ENCODE data around the gene TNS3. TPM values are rescaled to one million over a fixed set of nuclear protein-coding genes. Genes with fewer than 3 reads are reported as not detected.
"Not testable (repeated sequence)": the region's sequence is repeated elsewhere in the genome, so short reads cannot be mapped to it uniquely, and the experiment has no call there.

TNS3 gene
- total RNA-seq, 2 donors from 2014 or later = 0.50 TPM; not detected in 1

GRCh38 chr7:47542051-47542450 lies 39.9 kb downstream of the TNS3 start:
- no peaks in the 10 kb centered on the region for H3K4me1 Mint-ChIP-seq (ENCODE audit: low read depth in 2 of 2)
- H3K36me3 Mint-ChIP-seq = no peaks in the 10 kb centered on the region
- H3K9me3 Mint-ChIP-seq = no peaks in the 10 kb centered on the region
- H3K27me3 Mint-ChIP-seq = peaks cover 9 to 10% of the 10 kb centered on the region in 2 donors
- no peak overlapping the region for H3K27ac Mint-ChIP-seq
- no peak for ATAC-seq
- DNase-seq (ENCODE audit: low spot score) = no peak
- no peak overlapping the region for H3K4me3 Mint-ChIP-seq

- H3K9me3 Mint-ChIP-seq; H3K36me3 Mint-ChIP-seq; DNase-seq (ENCODE audit: low spot score); ATAC-seq; H3K27ac Mint-ChIP-seq; H3K4me3 Mint-ChIP-seq; H3K4me1 Mint-ChIP-seq (ENCODE audit: low read depth in 2 of 2); H3K27me3 Mint-ChIP-seq: not testable (repeated sequence)
Measured at GRCh38 chr7:47541485-47541884, 40.4 kb downstream of the TNS3 start.

DNA sequence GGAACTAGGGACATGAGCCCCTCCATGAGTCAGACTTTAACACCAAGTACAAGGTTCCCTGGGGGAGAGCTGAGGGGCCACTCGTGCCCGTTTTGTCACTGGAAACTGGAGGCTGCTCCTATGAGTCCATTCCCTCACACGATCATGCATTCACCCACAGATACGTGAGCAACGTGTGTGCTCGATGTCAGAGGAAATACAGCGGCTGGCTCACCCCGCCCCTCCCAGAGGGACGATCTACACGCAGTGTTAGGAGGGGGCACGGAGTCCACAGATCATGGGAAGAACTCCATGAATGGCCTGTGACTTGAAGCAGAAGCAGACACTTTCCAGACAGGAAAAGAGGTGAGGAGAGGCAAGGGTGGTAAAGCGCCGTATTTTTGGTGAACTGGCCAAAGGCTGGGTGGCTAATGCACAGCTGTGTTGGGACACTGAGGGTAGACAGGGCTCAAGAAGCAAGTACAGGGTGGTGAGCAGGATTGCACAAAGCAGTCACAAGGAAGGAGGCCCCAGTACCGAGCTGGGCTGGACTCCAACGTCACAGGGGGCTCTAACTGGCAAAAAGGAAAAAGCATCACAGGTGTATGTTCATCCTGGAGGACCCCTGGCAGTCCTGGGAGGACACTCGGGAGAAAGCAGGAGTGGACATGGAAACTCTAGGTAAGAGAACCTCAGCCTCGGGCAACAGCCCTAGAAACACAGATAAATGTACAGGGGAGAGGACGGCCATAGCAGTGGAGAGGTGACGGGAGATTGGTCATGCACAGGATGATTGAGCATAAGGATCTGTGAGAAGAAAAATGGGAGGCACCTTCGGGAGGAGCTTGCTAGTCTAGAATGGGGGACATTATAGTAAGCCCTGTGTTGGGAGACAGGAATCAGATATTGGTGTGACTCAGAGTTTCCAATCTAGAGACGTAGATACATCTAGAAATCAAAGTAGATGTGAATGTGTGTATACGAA lies 41.2 kb downstream of the TNS3 start:
- ATAC-seq (no peak), DNase-seq (ENCODE audit: low spot score) (no peak)
- Mint-ChIP-seq H3K27ac (no peak overlapping the region), H3K36me3 (no peaks in the 10 kb centered on the region), H3K9me3 (no peaks in the 10 kb centered on the region), H3K27me3 (peaks cover 9 to 10% of the 10 kb centered on the region in 2 donors), H3K4me1 (ENCODE audit: low read depth in 2 of 2) (no peaks in the 10 kb centered on the region), H3K4me3 (no peak overlapping the region)

- H3K9me3 Mint-ChIP-seq = no peaks in the 10 kb centered on the region
- ATAC-seq = no peak
- H3K27ac Mint-ChIP-seq = no peak overlapping the region
Measured at GRCh38 chr7:47540053-47540386, 41.9 kb downstream of the TNS3 start.

GRCh38 chr7:47539398-47540052 lies 42.4 kb downstream of the TNS3 start:
- H3K27me3 Mint-ChIP-seq = peaks cover 9 to 10% of the 10 kb centered on the region in 2 donors
- ATAC-seq (no peak), DNase-seq (ENCODE audit: low spot score) (no peak)
- H3K4me1 Mint-ChIP-seq (ENCODE audit: low read depth in 2 of 2) = no peaks in the 10 kb centered on the region
- no peak overlapping the region for H3K27ac Mint-ChIP-seq
- no peak overlapping the region for H3K4me3 Mint-ChIP-seq
- no peaks in the 10 kb centered on the region for H3K9me3 Mint-ChIP-seq
- H3K36me3 Mint-ChIP-seq = no peaks in the 10 kb centered on the region

More at GRCh38 chr7:47540053-47540386, 41.9 kb downstream of the TNS3 start:
- peaks cover 9 to 10% of the 10 kb centered on the region in 2 donors for H3K27me3 Mint-ChIP-seq
- DNase-seq (ENCODE audit: low spot score) = no peak
- no peaks in the 10 kb centered on the region for H3K4me1 Mint-ChIP-seq (ENCODE audit: low read depth in 2 of 2)
- no peak overlapping the region for H3K4me3 Mint-ChIP-seq
- H3K36me3 Mint-ChIP-seq = no peaks in the 10 kb centered on the region

GRCh38 chr7:47538846-47539311 lies 43.0 kb downstream of the TNS3 start:
- peaks cover 9 to 10% of the 10 kb centered on the region in 2 donors for H3K27me3 Mint-ChIP-seq
- no peaks in the 10 kb centered on the region for H3K9me3 Mint-ChIP-seq
- H3K36me3 Mint-ChIP-seq = no peaks in the 10 kb centered on the region
- no peak overlapping the region for H3K27ac Mint-ChIP-seq
- DNase-seq (ENCODE audit: low spot score) (no peak), ATAC-seq (no peak)
- no peak overlapping the region for H3K4me3 Mint-ChIP-seq
- H3K4me1 Mint-ChIP-seq (ENCODE audit: low read depth in 2 of 2) = no peaks in the 10 kb centered on the region

- ATAC-seq (no peak), DNase-seq (ENCODE audit: low spot score) (no peak)
- H3K36me3 Mint-ChIP-seq = no peaks in the 10 kb centered on the region
- H3K27ac Mint-ChIP-seq = no peak overlapping the region
- H3K4me1 Mint-ChIP-seq (ENCODE audit: low read depth in 2 of 2) = no peaks in the 10 kb centered on the region
- no peaks in the 10 kb centered on the region for H3K9me3 Mint-ChIP-seq
- peaks cover 9 to 10% of the 10 kb centered on the region in 2 donors for H3K27me3 Mint-ChIP-seq
- H3K4me3 Mint-ChIP-seq = no peak overlapping the region
Measured at GRCh38 chr7:47537716-47538675, 43.9 kb downstream of the TNS3 start.

DNA sequence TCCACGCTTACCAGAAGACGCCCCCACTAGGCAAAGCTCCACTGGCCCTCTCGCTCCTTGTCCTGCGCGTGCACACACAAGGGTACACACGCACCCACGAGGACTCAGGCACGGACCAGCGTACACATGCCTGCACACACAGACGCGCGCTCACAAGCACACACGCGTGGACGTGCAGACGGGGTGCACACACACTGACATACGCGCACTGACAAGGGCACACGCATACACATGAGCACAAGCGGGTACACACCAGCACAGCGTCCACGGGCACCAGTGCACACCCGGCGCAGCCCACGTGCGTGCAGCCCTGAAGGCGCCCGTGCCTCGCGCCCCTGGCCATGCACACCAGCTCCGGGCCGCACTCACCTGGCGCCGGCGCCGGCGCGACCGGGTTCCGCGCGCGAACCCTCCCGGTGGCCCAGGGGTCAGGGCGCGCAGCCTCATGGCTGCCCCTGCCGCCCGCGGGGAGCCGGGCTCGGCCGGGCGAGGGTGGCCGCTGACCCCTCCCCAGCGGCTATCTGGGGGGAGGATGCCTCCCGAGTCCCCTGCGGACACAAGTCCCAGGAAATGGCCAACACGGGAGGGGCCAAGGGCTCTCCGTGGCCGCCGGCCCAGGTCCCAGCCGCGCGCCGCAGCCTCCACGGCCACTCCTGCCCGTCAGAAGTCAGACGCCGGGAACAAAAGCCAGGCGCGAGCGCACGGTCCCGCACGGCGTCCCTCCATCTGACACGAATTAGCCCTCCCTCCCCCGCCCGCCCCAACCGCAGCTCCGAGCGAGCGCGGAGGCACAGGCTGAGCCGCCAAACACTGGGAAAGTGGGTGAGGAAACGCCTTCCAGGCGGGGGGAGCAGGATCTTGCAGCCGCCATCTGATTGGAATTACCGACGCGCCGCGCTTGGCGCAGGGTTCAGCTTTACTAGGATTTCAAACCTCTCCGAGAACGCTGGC lies 45.0 kb downstream of the TNS3 start:
- DNase-seq (ENCODE audit: low spot score) (no peak), ATAC-seq (peak; percentile 22 to 26)
- Mint-ChIP-seq H3K9me3 (no peaks in the 10 kb centered on the region), H3K36me3 (no peaks in the 10 kb centered on the region), H3K4me1 (ENCODE audit: low read depth in 2 of 2) (no peaks in the 10 kb centered on the region), H3K27me3 (peaks cover 9 to 10% of the 10 kb centered on the region in 2 donors), H3K4me3 (no peak overlapping the region), H3K27ac (no peak overlapping the region)

- H3K4me3 Mint-ChIP-seq = no peak overlapping the region
- DNase-seq (ENCODE audit: low spot score) = no peak
- H3K9me3 Mint-ChIP-seq = no peaks in the 10 kb centered on the region
- H3K36me3 Mint-ChIP-seq = no peaks in the 10 kb centered on the region
- no peak overlapping the region for H3K27ac Mint-ChIP-seq
- no peaks in the 10 kb centered on the region for H3K4me1 Mint-ChIP-seq (ENCODE audit: low read depth in 2 of 2)
- H3K27me3 Mint-ChIP-seq = peaks cover 9 to 10% of the 10 kb centered on the region in 2 donors
- no peak for ATAC-seq
Measured at GRCh38 chr7:47535704-47536628, 45.9 kb downstream of the TNS3 start.

DNA sequence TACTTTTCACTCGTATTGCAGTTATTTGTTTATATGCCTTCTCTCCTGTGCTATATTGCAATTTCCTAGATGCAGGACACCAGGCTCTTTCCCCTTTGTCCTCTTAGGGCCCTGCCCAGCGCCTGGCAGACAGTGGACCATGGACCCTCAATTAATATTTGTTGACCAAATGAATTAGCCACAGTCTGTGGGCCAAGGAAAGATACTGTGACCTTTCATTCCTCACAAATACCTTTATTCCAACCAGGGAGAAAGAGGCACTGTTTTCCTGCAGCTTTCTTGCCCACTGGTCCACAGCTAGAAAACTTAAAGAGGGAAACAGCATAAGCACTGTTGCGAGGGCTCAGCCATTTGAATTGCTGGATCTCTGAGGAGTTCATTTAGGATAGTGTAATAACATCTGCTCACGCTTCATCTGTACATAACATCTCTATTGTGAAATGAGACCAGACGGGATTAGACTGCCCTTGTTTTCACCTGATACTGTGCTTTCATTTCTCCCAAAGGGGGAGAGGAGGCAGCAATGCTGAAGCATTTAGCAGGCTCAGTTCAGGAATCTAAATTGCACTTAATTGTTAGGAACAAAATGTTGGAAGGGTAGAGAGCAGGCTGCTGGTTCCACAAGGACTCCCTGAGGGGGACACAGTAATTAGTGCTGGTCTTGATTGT lies 46.7 kb downstream of the TNS3 start:
- Mint-ChIP-seq H3K4me1 (ENCODE audit: low read depth in 2 of 2) (no peaks in the 10 kb centered on the region), H3K4me3 (no peak overlapping the region), H3K9me3 (no peaks in the 10 kb centered on the region), H3K27ac (no peak overlapping the region), H3K36me3 (no peaks in the 10 kb centered on the region), H3K27me3 (peaks cover 6 to 9% of the 10 kb centered on the region in 2 donors)
- DNase-seq (ENCODE audit: low spot score) (no peak), ATAC-seq (no peak)

GRCh38 chr7:47534322-47535034 lies 47.4 kb downstream of the TNS3 start:
- ATAC-seq (no peak), DNase-seq (ENCODE audit: low spot score) (no peak)
- Mint-ChIP-seq H3K36me3 (no peaks in the 10 kb centered on the region), H3K4me1 (ENCODE audit: low read depth in 2 of 2) (no peaks in the 10 kb centered on the region), H3K4me3 (no peak overlapping the region), H3K9me3 (no peaks in the 10 kb centered on the region), H3K27me3 (peaks cover 6 to 9% of the 10 kb centered on the region in 2 donors), H3K27ac (no peak overlapping the region)

Data from natural killer cell treated with Interleukin-12 subunit alpha and Interleukin-12 subunit beta and Interleukin-15 and Interleukin-18, amount 100 ng/mL, for 72 hours (primary cell).